ENCODE results near the gene DLG2.
A peak's percentile ranks its signal among the peaks of the same experiment; 100 is the strongest.

The DLG2 gene

GRCh38 chr11:83521647-83522596, 2105.2 kb downstream of the DLG2 start:
- peak; percentile 4 for DNase-seq (ENCODE audit: low read depth)

- DNase-seq (ENCODE audit: low read depth) = no peak
These were observed 2106.3 kb downstream of the DLG2 start for GRCh38 chr11:83520849-83521248.

DNA sequence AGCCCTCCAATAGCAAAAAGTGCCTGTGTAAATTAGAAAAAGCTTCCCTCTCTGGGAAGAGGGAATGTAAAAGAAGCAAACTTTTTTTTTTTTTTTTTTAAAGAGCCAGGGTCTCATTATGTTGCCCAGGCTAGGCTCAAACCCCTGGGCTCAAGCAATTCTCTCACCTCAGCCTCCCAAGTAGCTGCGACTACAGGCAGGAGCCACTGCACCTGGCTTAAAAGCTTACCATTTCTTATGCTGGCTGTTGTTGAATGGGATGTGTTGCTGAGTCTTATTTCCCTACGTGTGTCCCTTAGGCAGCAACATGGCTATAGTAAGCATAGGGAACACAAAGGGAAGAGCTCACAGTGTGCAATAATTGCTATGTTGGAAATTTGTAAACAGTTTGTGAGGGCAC, 2115.5 kb downstream of the DLG2 start:
- no peak for DNase-seq (ENCODE audit: low read depth)

GRCh38 chr11:83510530-83511460, 2116.3 kb downstream of the DLG2 start:
- no peak for DNase-seq (ENCODE audit: low read depth)

DNA sequence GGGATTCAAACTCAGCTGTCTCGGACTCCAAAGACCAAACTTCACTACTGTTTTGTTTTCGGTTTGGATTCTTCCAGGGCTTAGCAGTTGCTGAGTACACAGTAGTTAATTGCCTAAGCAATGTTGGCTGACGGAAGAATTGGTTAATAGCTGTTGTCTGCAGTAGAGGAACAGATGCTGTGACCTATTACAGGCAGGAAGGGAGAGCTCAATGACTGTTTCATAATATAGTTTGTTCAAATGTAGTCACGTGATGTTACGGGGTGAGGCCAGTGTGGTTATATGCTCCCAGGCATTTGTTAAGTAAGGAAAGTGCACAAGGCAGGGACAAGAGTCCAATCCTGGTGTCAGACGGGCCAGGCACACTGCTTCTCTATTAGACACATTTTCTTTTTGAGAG, 2118.3 kb downstream of the DLG2 start:
- no peak for DNase-seq (ENCODE audit: low read depth)

GRCh38 chr11:83502041-83502440, 2125.1 kb downstream of the DLG2 start:
- no peak for DNase-seq (ENCODE audit: low read depth)

GRCh38 chr11:83493917-83494316, 2133.2 kb downstream of the DLG2 start:
- no peak for DNase-seq (ENCODE audit: low read depth)

DNA sequence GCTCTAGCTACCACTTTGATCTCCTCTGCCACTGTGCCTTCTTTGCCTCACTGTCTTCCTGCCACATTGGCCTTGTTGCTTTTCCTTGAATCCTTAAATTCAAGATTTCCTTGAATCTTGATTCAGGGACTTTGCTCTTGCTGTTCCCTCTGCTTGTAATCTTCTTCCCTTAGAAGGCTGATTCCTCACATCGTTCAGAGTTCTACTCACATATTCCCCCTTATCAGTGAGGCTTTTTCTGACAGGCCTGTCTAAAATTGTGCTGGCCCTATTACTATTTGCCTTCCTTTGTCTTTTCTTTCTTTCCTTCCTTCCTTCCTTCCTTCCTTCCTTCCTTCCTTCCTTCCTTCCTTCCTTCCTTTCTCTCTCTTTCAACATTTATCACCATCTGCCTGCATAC, 2134.1 kb downstream of the DLG2 start:
- DNase-seq (ENCODE audit: low read depth) = no peak

- no peak for DNase-seq (ENCODE audit: low read depth)
These were observed 2143.3 kb downstream of the DLG2 start for GRCh38 chr11:83483808-83484207.

DNA sequence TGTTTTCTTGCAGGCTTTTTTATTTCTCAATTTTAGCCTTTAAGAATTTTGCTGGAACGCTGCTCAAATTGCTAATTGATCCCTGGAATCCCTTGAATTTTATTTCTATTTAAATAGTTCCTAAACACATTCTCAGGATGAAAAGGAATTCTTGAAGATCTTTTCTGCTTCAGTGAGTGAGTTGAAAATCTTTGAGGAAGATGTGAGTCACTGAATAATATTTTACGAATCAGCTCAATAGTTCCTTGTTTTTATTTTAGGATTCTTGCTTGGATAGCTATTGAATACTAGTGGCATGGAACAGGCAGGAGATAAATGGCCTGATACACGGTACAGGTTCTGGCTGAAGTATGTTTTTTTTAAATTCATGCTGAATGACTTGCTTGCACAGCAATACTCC, 2146.3 kb downstream of the DLG2 start:
- DNase-seq (ENCODE audit: low read depth) = no peak

DNA sequence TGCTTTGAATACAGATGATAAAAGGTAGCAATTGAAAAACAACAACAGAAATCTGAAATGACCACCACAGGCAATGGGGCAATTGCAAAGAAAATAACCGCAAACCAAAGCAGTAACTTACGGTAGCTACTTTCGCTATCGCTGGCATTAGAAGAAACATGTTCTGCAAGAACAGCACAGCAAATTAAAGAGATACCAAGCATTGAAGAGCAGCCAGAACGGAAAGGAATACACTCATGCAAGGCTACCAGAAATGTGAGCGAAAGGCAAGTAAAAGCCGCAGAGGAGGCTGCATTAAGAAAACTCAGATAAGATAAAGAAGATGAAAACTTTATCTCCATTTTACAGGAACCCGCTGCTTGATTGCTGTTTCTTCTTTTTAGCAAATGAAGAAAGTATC, 2146.9 kb downstream of the DLG2 start:
- DNase-seq (ENCODE audit: low read depth) = peak; percentile 63

DNA sequence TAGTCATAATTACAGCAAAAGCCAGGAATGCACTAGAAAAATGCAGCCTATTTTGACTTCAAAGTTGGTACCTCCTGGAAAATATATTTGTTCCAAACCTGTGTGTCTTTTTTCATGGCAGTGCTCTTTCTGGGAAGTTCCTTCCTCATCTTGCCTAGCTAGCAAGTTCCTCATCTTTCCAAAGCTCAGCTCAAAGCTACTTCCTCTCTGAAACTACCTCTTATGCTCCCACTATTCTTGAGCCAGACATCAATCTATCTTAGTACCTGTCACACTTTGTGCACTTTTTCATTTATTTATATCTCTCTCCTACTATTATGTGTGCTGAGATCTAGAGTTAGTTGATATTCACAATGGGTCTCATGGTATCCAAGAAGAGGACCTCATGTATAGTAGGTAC, 2149.4 kb downstream of the DLG2 start:
- no peak for DNase-seq (ENCODE audit: low read depth)

DNA sequence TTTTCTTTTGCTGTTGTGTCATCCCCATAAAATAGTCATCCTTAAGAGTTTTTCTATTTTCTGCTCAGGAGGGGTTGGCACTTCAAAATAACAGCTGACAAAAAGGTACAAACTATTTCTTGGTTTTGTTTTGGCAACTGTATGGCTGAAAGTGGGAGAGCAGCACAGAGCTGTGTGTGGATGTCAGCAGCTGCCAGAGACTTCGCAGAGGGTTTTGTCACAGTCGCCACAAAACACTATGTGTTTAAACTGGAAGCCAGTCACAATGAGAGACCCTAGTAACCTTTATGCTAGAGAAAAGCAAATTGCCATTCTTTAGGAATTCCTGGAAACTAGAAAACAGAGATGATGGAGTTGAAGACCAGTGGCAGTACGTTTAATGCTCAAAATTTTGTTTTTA, 2151.4 kb downstream of the DLG2 start:
- DNase-seq (ENCODE audit: low read depth) = no peak

DNA sequence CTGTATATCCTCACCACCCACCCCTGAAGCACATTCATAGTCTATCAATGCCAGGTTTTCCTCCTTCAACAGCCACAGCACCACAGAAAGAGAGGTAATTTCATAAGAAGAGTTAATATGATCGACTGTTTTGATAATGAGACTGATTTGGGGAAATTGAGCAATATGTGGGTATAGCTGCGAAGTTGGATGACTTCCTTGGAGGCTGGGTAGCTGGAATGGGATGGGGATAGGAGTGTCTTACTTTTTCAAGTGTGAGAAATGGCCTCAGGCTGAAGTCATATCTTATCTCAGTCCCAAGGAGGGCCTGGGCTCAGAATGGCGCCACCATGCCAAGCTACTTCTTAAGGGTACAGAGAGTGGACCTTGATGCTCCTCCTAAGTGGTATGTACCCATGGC, 2153.4 kb downstream of the DLG2 start:
- DNase-seq (ENCODE audit: low read depth) = no peak

DNA sequence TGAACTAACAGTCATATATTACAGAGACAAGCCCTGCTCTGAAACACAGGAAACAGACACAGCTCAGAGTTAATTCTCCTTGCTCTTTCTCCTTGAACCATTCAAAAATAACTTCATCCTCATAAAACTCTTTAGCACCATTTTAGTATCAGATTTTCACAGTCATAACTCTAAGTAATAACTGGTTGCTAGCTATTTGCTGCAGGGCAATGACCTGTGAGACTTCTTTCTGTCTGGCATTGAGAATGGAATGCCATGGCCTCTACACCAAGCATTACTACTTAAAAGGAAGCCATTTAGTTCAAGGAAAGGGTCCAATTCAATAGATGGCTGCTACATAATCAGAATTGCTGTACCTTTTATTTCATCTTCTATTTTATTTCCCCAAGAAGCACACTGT, 2154.3 kb downstream of the DLG2 start:
- no peak for DNase-seq (ENCODE audit: low read depth)

DNA sequence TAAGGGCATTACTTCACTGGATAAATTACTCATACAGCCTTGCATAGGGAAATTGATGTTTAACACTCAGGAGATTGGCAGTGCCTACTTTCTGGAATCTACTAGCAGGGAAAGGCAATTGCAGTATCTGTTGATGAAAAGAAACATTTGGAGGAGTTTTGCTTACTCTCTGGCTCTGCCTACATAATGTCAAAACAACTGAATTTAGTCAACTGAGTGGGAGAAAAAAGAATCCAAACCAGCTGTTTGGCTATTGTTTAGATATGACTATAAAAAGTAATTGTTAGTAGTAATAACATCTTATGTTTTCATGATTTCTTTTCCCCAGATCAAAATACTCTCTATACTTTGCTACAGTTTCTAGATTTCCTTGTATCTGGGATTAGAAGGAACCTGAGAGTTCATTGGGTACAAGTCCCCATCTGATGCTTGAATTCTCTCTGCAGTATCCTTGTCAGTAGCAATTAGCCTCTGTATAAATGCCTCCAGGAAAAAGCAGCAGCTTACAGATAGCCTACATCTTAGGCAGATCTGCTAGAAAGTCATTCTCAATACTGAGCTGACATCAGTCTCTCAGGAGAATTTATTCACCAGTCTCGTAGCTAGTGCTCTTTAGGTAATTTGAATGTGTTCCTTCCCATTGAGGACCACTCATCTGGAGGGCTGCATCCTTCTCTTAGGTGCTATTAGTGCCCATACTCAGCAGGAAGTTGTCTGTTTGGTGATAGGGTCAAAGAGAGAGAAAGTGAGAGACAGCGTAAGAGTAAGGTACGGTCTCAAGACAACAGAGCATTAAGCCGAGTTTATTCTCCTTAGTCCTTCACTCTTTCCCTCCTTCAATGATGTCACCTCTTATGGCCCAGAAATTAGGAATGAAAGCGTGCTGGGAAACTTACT, 2155.1 kb downstream of the DLG2 start:
- no peak for DNase-seq (ENCODE audit: low read depth)

DNA sequence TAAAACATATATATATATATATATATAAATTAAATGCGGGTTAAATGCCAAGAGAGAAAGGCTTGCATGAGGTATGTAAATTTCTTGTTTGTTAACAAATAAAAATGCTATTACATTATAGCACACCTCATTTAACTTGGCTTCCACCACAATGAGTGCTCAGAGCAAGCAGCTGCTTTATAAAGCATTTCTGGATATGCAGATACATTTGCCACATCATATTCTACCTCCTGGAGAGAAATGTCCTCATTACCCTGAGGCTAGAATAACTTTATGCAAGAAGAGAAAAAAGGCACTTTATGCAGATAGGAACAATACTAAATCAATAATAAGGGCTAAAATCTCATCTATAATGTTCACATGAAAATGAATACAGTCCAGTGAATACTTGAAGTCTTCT, 2159.3 kb downstream of the DLG2 start:
- no peak for DNase-seq (ENCODE audit: low read depth)

DNA sequence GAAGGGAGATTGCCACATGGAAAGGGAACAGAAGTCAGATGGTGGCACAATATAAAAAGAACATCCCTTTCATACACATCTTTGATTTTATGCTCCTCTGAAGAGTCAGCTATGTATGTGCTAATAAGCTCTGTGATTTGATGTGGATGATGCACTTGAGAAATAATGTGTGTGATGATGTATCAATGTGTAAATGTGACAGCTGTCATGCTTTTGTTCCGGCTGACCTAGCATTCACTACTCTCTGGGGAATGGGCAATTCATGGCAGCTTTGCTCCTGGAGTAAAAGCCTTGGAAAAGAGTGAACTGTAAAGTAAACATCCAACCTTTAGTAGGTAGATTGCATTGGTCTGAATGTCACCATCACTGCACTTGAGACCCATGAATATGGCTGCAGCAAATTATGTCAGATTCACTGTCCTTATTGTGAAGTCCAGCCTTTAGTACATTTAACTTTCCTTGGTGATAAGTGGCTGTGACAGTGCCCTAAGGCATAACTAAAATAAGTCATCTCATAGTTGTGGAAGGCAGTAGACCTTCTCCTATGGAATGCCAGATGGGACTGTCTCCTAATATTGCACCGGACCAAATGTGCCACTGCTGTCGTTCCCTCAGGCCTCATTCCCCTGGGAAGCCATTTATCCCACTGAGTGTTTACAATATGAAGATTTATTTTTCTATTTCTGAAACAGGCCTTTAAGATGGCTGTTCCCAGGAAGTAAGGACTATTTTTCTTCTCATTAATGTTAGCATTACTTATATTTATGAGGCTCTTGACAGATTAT, 2162.8 kb downstream of the DLG2 start:
- no peak for DNase-seq (ENCODE audit: low read depth)

DNA sequence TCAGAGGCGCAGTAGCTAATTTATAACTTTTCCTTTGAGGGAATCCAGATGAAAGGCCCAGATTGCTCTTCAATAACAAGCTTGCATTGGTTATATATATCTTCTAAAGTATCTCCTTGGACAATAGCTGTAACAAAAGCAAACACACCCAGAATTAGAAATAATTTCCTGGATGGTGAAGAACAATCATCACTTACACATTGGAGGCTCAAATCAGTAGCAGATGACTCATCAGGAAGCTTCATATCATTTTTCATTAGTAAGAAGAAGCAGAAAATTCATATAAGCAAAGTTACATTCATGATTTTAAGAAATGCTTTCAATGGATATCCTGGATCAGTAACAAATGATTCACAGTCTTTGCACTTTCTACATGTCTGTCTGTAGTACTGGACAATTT, 2167.3 kb downstream of the DLG2 start:
- DNase-seq (ENCODE audit: low read depth) = no peak

GRCh38 chr11:83456566-83456965, 2170.6 kb downstream of the DLG2 start:
- DNase-seq (ENCODE audit: low read depth) = no peak

DNA sequence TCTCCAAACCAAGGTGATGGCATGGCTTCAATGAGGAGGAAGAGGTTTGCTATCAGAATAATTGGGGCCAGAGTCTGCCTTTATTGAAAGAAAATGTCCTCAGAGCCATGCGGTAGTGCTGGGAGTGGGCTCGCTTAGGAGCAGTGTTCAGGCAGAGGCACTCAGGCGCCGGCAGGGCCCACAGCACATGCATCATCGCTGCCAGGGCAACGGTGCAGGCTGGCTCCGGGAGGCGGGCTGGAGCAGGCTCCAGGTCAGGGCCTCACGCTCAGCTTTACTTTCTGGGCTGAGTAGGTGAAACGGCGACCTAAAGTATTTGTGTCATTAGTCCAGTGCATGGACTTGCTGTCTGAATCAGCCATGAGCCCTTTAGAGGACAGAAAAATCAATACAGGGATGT, 2171.1 kb downstream of the DLG2 start:
- no peak for DNase-seq (ENCODE audit: low read depth)
